Adrenal gland (tissue), 5 donors: ENCODE data around the gene VIT.

ENCODE experiments used
- POLR2A ChIP-seq, 2 donors: fragments of 450-650 bp; IDR thresholded peaks; one replicate each; pipeline ENCODE4 v1.6.1; 2017; ENCODE audit warnings: antibody characterized with exemption in 2 of 2, mild to moderate bottlenecking in 2 of 2, moderate library complexity in 1 of 2
- TF ChIP-seq, protein P1 (sequence below), 6 experiments: fragments of 450-650 bp in 4 of 6; fragments of 200-600 bp in 2 of 6; sonication (generic) in 1 of 6; IDR thresholded peaks; 1 replicate in 5 of 6; 2 replicates in 1 of 6; pipeline versions ENCODE4 v1.5.1 to v1.8.0; 2016 to 2021; ENCODE audit warnings: antibody characterized with exemption in 6 of 6, mild to moderate bottlenecking in 2 of 6, moderate library complexity in 1 of 6
- donor health status: DM: no; HTN: no; CAD: no.

DNA sequence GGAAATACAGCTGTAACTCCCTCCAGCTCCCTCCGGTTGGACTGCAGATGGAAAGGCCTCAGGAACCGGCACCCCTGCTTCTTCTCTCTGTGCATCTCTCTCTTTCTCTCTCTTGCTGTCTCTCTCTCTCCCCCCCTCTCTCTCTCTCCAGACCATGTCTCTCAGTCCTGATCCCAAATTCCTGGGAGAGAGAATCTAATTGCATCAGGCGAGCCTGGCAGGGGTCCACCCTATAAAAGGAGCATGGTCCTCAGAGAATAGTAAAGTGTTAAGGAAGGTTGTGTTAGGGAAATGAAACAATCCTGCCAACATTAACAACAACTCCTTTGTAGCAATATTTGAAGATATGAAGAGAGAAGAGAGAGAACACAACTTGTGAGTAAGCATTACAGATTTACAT, 36.7 kb downstream of the VIT start:
- TF ChIP-seq POLR2A (IDR thresholded peaks at IDR 0.05): no peak
- TF ChIP-seq, protein P1, sequence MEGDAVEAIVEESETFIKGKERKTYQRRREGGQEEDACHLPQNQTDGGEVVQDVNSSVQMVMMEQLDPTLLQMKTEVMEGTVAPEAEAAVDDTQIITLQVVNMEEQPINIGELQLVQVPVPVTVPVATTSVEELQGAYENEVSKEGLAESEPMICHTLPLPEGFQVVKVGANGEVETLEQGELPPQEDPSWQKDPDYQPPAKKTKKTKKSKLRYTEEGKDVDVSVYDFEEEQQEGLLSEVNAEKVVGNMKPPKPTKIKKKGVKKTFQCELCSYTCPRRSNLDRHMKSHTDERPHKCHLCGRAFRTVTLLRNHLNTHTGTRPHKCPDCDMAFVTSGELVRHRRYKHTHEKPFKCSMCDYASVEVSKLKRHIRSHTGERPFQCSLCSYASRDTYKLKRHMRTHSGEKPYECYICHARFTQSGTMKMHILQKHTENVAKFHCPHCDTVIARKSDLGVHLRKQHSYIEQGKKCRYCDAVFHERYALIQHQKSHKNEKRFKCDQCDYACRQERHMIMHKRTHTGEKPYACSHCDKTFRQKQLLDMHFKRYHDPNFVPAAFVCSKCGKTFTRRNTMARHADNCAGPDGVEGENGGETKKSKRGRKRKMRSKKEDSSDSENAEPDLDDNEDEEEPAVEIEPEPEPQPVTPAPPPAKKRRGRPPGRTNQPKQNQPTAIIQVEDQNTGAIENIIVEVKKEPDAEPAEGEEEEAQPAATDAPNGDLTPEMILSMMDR (IDR thresholded peaks at IDR 0.05): no peak
